ENCODE measurements around the gene MCHR1.

The MCHR1 gene

DNA sequence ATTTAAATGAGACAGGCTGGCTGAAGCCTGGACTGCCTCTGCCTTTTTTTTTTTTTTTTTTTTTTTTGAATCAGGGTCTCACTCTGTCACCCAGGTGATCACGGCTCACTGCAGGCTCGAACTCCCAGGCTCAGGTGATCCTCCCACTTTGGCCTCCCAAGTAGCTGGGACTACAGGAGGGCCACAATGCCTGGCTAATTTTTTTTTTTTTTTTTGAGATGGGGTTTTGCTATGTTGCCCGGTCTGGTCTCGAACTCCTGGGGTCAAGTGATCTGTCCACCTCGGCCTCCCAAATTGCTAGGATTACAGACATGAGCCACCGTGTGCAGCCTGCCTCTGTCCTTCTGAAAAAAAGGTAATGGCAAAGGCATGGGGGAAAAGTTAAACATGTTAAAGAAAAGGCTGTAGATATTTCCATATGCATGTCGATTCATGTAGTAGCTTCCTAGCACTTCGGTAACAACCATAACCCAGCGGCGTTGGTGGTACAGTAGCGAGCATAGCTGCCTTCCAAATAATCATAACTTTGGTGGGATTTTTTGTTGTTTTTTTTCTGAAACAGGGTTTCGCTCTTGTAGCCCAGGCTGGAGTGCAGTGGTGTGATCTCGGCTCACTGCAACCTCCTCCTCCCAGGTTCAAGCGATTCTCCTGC lies 48.8 kb downstream of the MCHR1 start:
- TF ChIP-seq, protein P1, sequence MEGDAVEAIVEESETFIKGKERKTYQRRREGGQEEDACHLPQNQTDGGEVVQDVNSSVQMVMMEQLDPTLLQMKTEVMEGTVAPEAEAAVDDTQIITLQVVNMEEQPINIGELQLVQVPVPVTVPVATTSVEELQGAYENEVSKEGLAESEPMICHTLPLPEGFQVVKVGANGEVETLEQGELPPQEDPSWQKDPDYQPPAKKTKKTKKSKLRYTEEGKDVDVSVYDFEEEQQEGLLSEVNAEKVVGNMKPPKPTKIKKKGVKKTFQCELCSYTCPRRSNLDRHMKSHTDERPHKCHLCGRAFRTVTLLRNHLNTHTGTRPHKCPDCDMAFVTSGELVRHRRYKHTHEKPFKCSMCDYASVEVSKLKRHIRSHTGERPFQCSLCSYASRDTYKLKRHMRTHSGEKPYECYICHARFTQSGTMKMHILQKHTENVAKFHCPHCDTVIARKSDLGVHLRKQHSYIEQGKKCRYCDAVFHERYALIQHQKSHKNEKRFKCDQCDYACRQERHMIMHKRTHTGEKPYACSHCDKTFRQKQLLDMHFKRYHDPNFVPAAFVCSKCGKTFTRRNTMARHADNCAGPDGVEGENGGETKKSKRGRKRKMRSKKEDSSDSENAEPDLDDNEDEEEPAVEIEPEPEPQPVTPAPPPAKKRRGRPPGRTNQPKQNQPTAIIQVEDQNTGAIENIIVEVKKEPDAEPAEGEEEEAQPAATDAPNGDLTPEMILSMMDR (IDR thresholded peaks at IDR 0.05; ENCODE audit: low read length, missing control alignments): no peak

DNA sequence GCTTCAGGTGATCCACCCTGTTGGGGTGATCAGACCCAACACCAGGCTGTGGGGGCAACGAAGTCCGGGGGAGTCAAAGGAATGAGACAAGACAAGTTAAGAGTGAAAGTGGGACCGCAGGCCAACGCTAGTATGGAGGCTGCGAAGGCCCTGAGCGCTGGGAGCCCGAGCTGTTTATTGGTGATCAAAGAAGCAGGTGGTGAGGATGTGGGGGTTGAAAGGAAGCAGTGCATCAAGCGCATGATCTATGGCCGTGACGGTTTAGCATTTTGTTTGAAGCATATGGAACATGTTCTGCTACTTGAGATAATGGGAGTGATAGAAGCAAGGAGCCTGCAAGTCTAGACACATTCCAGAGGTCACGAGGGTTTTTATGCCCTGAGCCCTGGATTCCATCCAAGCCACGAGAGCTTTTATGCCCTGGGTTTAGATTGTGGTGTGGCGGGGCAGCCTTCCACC lies 49.5 kb downstream of the MCHR1 start:
- no peak overlapping the region for H3K4me3 ChIP-seq (replicated peaks; ENCODE audit: low read depth, low read length)
- TF ChIP-seq, protein P1 (IDR thresholded peaks at IDR 0.05; ENCODE audit: low read length, missing control alignments): no peak
- peak; percentile 36 for DNase-seq (ENCODE audit: low read depth)

More for the DNA sequence above, 48.8 kb downstream of the MCHR1 start:
- no peak overlapping the region for H3K4me3 ChIP-seq (replicated peaks; ENCODE audit: low read depth, low read length)
- no peak for DNase-seq (ENCODE audit: low read depth)

DNA sequence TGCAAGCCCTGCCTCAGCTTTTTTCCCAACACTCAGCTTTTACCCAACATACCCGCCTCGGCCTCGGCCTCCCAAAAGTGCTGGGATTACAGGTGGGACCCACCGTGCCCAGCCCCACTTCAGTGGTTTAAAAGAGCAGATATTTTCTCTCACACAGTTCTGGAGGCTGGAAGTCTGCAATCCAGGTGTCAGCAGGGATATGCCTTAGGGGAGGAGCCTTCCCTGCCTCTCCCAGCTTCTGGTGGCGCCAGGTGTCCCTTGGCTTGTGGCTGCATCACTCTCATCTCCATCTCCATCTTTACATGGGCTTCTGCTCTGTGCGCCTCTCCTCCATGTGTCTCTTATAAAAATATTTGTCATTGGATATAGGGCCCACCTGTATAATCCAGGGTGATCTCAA lies 50.0 kb downstream of the MCHR1 start:
- DNase-seq (ENCODE audit: low read depth): no peak
- no peak overlapping the region for H3K4me3 ChIP-seq (replicated peaks; ENCODE audit: low read depth, low read length)
- TF ChIP-seq, protein P1 (IDR thresholded peaks at IDR 0.05; ENCODE audit: low read length, missing control alignments): no peak

Data from fibroblast of pulmonary artery (primary cell).